ENCODE measurements around the gene BMPER.

The BMPER gene

GRCh38 chr7:33923440-33924229 lies 18.3 kb downstream of the BMPER start:
- H3K36me3 ChIP-seq (ENCODE audit: control insufficient read depth, insufficient read depth, low read length) = peaks cover 61% of the 10 kb centered on the region

GRCh38 chr7:33926535-33926934 lies 21.2 kb downstream of the BMPER start:
- no peaks in the 10 kb centered on the region for H3K9me3 ChIP-seq (ENCODE audit: control insufficient read depth, low read length)
- WGBS, 2 experiments (ENCODE audit: insufficient coverage in 2 of 2) = 81 to 97% methylated on average over 3 of the region's 3 CpGs
- H3K36me3 ChIP-seq (ENCODE audit: control insufficient read depth, insufficient read depth, low read length) = peaks cover 67% of the 10 kb centered on the region
- no peak overlapping the region for H3K4me3 ChIP-seq (ENCODE audit: extremely low read depth, insufficient read depth, low read length, poor library complexity, severe bottlenecking)
- no peak overlapping the region for H3K27ac ChIP-seq (ENCODE audit: low read depth, low read length, severe bottlenecking)
- H3K4me1 ChIP-seq (ENCODE audit: control insufficient read depth, insufficient read depth, low read length, poor library complexity, severe bottlenecking) = no peaks in the 10 kb centered on the region

More at GRCh38 chr7:33923440-33924229, 18.3 kb downstream of the BMPER start:
- Histone ChIP-seq H3K27ac (ENCODE audit: low read depth, low read length, severe bottlenecking) (no peak overlapping the region), H3K9me3 (ENCODE audit: control insufficient read depth, low read length) (no peaks in the 10 kb centered on the region), H3K4me3 (ENCODE audit: extremely low read depth, insufficient read depth, low read length, poor library complexity, severe bottlenecking) (no peak overlapping the region), H3K4me1 (ENCODE audit: control insufficient read depth, insufficient read depth, low read length, poor library complexity, severe bottlenecking) (no peaks in the 10 kb centered on the region)
- 94 to 96% methylated on average over 3 to 4 of the region's 5 CpGs for WGBS, 2 experiments (ENCODE audit: insufficient coverage in 2 of 2)

- Histone ChIP-seq H3K9me3 (ENCODE audit: control insufficient read depth, low read length) (no peaks in the 10 kb centered on the region), H3K4me3 (ENCODE audit: extremely low read depth, insufficient read depth, low read length, poor library complexity, severe bottlenecking) (no peak overlapping the region), H3K4me1 (ENCODE audit: control insufficient read depth, insufficient read depth, low read length, poor library complexity, severe bottlenecking) (peaks cover 19% of the 10 kb centered on the region), H3K36me3 (ENCODE audit: control insufficient read depth, insufficient read depth, low read length) (peaks cover 55% of the 10 kb centered on the region), H3K27ac (ENCODE audit: low read depth, low read length, severe bottlenecking) (no peak overlapping the region)
- 88 to 91% methylated on average over 6 of the region's 7 CpGs for WGBS, 2 experiments (ENCODE audit: insufficient coverage in 2 of 2)
Observed at GRCh38 chr7:33928986-33929385, 23.6 kb downstream of the BMPER start.

GRCh38 chr7:33932221-33932620 lies 26.9 kb downstream of the BMPER start:
- H3K9me3 ChIP-seq (ENCODE audit: control insufficient read depth, low read length) = no peaks in the 10 kb centered on the region
- peaks cover 72% of the 10 kb centered on the region for H3K36me3 ChIP-seq (ENCODE audit: control insufficient read depth, insufficient read depth, low read length)
- WGBS, 2 experiments (ENCODE audit: insufficient coverage in 2 of 2) = 100% methylated on average over 2 of the region's 5 CpGs; no CpG with 5 or more reads in 1 of the 2 experiments
- H3K27ac ChIP-seq (ENCODE audit: low read depth, low read length, severe bottlenecking) = peak overlapping the region; percentile 13
- no peak overlapping the region for H3K4me3 ChIP-seq (ENCODE audit: extremely low read depth, insufficient read depth, low read length, poor library complexity, severe bottlenecking)
- H3K4me1 ChIP-seq (ENCODE audit: control insufficient read depth, insufficient read depth, low read length, poor library complexity, severe bottlenecking) = peaks cover 30% of the 10 kb centered on the region

- 30 to 32% methylated on average over 13 to 15 of the region's 15 CpGs for WGBS, 2 experiments (ENCODE audit: insufficient coverage in 2 of 2)
- Histone ChIP-seq H3K4me1 (ENCODE audit: control insufficient read depth, insufficient read depth, low read length, poor library complexity, severe bottlenecking) (peaks cover 30% of the 10 kb centered on the region), H3K36me3 (ENCODE audit: control insufficient read depth, insufficient read depth, low read length) (peaks cover 72% of the 10 kb centered on the region), H3K4me3 (ENCODE audit: extremely low read depth, insufficient read depth, low read length, poor library complexity, severe bottlenecking) (no peak overlapping the region), H3K9me3 (ENCODE audit: control insufficient read depth, low read length) (no peaks in the 10 kb centered on the region), H3K27ac (ENCODE audit: low read depth, low read length, severe bottlenecking) (peak overlapping the region; percentile 62)
Observed at GRCh38 chr7:33932832-33933468, 27.6 kb downstream of the BMPER start.

GRCh38 chr7:33933611-33934281 lies 28.4 kb downstream of the BMPER start:
- H3K27ac ChIP-seq (ENCODE audit: low read depth, low read length, severe bottlenecking) = peak overlapping the region; percentile 62
- 83 to 85% methylated on average over 3 to 4 of the region's 4 CpGs for WGBS, 2 experiments (ENCODE audit: insufficient coverage in 2 of 2)

GRCh38 chr7:33934391-33934790 lies 29.1 kb downstream of the BMPER start:
- WGBS, 2 experiments (ENCODE audit: insufficient coverage in 2 of 2) = 100% methylated on average over 1 of the region's 2 CpGs
- Histone ChIP-seq H3K4me1 (ENCODE audit: control insufficient read depth, insufficient read depth, low read length, poor library complexity, severe bottlenecking) (peaks cover 35% of the 10 kb centered on the region), H3K36me3 (ENCODE audit: control insufficient read depth, insufficient read depth, low read length) (peaks cover 73% of the 10 kb centered on the region), H3K9me3 (ENCODE audit: control insufficient read depth, low read length) (no peaks in the 10 kb centered on the region), H3K27ac (ENCODE audit: low read depth, low read length, severe bottlenecking) (no peak overlapping the region), H3K4me3 (ENCODE audit: extremely low read depth, insufficient read depth, low read length, poor library complexity, severe bottlenecking) (no peak overlapping the region)

More at GRCh38 chr7:33933611-33934281, 28.4 kb downstream of the BMPER start:
- H3K4me3 ChIP-seq (ENCODE audit: extremely low read depth, insufficient read depth, low read length, poor library complexity, severe bottlenecking) = no peak overlapping the region
- peaks cover 72% of the 10 kb centered on the region for H3K36me3 ChIP-seq (ENCODE audit: control insufficient read depth, insufficient read depth, low read length)
- no peaks in the 10 kb centered on the region for H3K9me3 ChIP-seq (ENCODE audit: control insufficient read depth, low read length)
- H3K4me1 ChIP-seq (ENCODE audit: control insufficient read depth, insufficient read depth, low read length, poor library complexity, severe bottlenecking) = peaks cover 31% of the 10 kb centered on the region

GRCh38 chr7:33936503-33936902 lies 31.2 kb downstream of the BMPER start:
- H3K4me1 ChIP-seq (ENCODE audit: control insufficient read depth, insufficient read depth, low read length, poor library complexity, severe bottlenecking) = peaks cover 35% of the 10 kb centered on the region
- peaks cover 70% of the 10 kb centered on the region for H3K36me3 ChIP-seq (ENCODE audit: control insufficient read depth, insufficient read depth, low read length)
- no peak overlapping the region for H3K4me3 ChIP-seq (ENCODE audit: extremely low read depth, insufficient read depth, low read length, poor library complexity, severe bottlenecking)
- WGBS, 2 experiments (ENCODE audit: insufficient coverage in 2 of 2) = 80 to 83% methylated on average over 1 of the region's 5 CpGs
- H3K27ac ChIP-seq (ENCODE audit: low read depth, low read length, severe bottlenecking) = no peak overlapping the region
- H3K9me3 ChIP-seq (ENCODE audit: control insufficient read depth, low read length) = no peaks in the 10 kb centered on the region

GRCh38 chr7:33937871-33938270 lies 32.5 kb downstream of the BMPER start:
- Histone ChIP-seq H3K27ac (ENCODE audit: low read depth, low read length, severe bottlenecking) (no peak overlapping the region), H3K4me3 (ENCODE audit: extremely low read depth, insufficient read depth, low read length, poor library complexity, severe bottlenecking) (no peak overlapping the region), H3K9me3 (ENCODE audit: control insufficient read depth, low read length) (no peaks in the 10 kb centered on the region), H3K4me1 (ENCODE audit: control insufficient read depth, insufficient read depth, low read length, poor library complexity, severe bottlenecking) (peaks cover 27% of the 10 kb centered on the region), H3K36me3 (ENCODE audit: control insufficient read depth, insufficient read depth, low read length) (peaks cover 77% of the 10 kb centered on the region)
- WGBS, 2 experiments (ENCODE audit: insufficient coverage in 2 of 2) = 70 to 89% methylated on average over 3 to 5 of the region's 5 CpGs

GRCh38 chr7:33939121-33939520 lies 33.8 kb downstream of the BMPER start:
- Histone ChIP-seq H3K36me3 (ENCODE audit: control insufficient read depth, insufficient read depth, low read length) (peaks cover 84% of the 10 kb centered on the region), H3K9me3 (ENCODE audit: control insufficient read depth, low read length) (no peaks in the 10 kb centered on the region), H3K4me3 (ENCODE audit: extremely low read depth, insufficient read depth, low read length, poor library complexity, severe bottlenecking) (no peak overlapping the region), H3K27ac (ENCODE audit: low read depth, low read length, severe bottlenecking) (no peak overlapping the region), H3K4me1 (ENCODE audit: control insufficient read depth, insufficient read depth, low read length, poor library complexity, severe bottlenecking) (peaks cover 15% of the 10 kb centered on the region)
- 60 to 100% methylated on average over 1 of the region's 2 CpGs for WGBS, 2 experiments (ENCODE audit: insufficient coverage in 2 of 2)
